SU-DHL-6 (cell line): Measurements from ENCODE around the gene ATF7.

Experiments
- H2AFZ ChIP-seq: fragments of 200-600 bp; sonication (generic); 2 replicates; pipeline ENCODE4 v1.6.1; 2014; ENCODE audit warnings: low read depth, mild to moderate bottlenecking, moderate library complexity, mixed read lengths, antibody characterized with exemption, low read length; ENCODE audit not compliant: severe bottlenecking
- H3F3A ChIP-seq: fragments of 200-600 bp; shearing (Covaris generic); 2 replicates; pipeline ENCODE4 v1.6.0; 2016; ENCODE audit warnings: antibody characterized with exemption, mild to moderate bottlenecking; ENCODE audit not compliant: insufficient read depth
- H3K27ac ChIP-seq: fragments of 200-600 bp; sonication (generic); 2 replicates; pipeline ENCODE4 v1.5.1; 2016; ENCODE audit warnings: low read depth, mild to moderate bottlenecking, low read length, moderate library complexity, mixed read lengths
- H3K27me3 ChIP-seq: fragments of 200-600 bp; sonication (generic), shearing (Covaris generic); 2 replicates; pipeline ENCODE4 v1.6.0; 2014; ENCODE audit warnings: mild to moderate bottlenecking, low read length
- H3K36me3 ChIP-seq: fragments of 200-600 bp; sonication (generic); 2 replicates; pipeline ENCODE4 v1.6.1; 2014; ENCODE audit warnings: mild to moderate bottlenecking, low read length, mixed read lengths
- H3K4me2 ChIP-seq: fragments of 300-600, 200-600 bp; shearing (Covaris generic), sonication (generic); 2 replicates; pipeline ENCODE4 v1.6.0; 2014; ENCODE audit warnings: low read length, low read depth, mild to moderate bottlenecking; ENCODE audit not compliant: poor library complexity, severe bottlenecking
- H3K4me3 ChIP-seq: fragments of 200-600 bp; sonication (generic); 2 replicates; pipeline ENCODE4 v1.5.1; 2014; ENCODE audit warnings: antibody characterized with exemption, low read length, mild to moderate bottlenecking, mixed read lengths; ENCODE audit not compliant: insufficient read depth, poor library complexity, severe bottlenecking
- H3K79me2 ChIP-seq: fragments of 200-600 bp; sonication (generic); 2 replicates; pipeline ENCODE4 v1.6.1; 2014; ENCODE audit warnings: mild to moderate bottlenecking, low read length, moderate library complexity; ENCODE audit not compliant: insufficient read depth
- H3K9ac ChIP-seq: fragments of 200-600 bp; sonication (generic); 2 replicates; pipeline ENCODE4 v1.7.0; 2014; ENCODE audit warnings: mild to moderate bottlenecking, low read length
- H3K9me2 ChIP-seq: fragments of 200-600 bp; sonication (generic); replicated peaks from 2 replicates; pipeline ENCODE4 v1.6.1; 2014; ENCODE audit warnings: low read length; ENCODE audit not compliant: insufficient read depth
- H3K9me3 ChIP-seq: fragments of 200-600 bp; sonication (generic); 2 replicates; pipeline ENCODE4 v1.6.1; 2014; ENCODE audit warnings: low read length, mixed read lengths; ENCODE audit not compliant: insufficient read depth
- H4K20me1 ChIP-seq: fragments of 200-600 bp; sonication (generic); 2 replicates; pipeline ENCODE4 v1.6.1; 2014; ENCODE audit warnings: low read depth, mild to moderate bottlenecking, antibody characterized with exemption, low read length, moderate library complexity, mixed read lengths
- EZH2phosphoT487 ChIP-seq: fragments of 200-600 bp; sonication (generic), shearing (Covaris generic); conservative IDR thresholded peaks from 2 replicates; pipeline ENCODE4 v1.6.1; 2018; ENCODE audit warnings: mild to moderate bottlenecking, antibody characterized with exemption, low read length, moderate library complexity, mixed read lengths
- TF ChIP-seq, protein P1 (sequence below): fragments of 200-600 bp; sonication (generic); IDR thresholded peaks from one replicate; pipeline ENCODE4 v1.5.1; 2017; ENCODE audit warnings: antibody characterized with exemption, mild to moderate bottlenecking, low read length, moderate library complexity; ENCODE audit not compliant: insufficient read depth, poor library complexity, severe bottlenecking

Gene ATF7

DNA sequence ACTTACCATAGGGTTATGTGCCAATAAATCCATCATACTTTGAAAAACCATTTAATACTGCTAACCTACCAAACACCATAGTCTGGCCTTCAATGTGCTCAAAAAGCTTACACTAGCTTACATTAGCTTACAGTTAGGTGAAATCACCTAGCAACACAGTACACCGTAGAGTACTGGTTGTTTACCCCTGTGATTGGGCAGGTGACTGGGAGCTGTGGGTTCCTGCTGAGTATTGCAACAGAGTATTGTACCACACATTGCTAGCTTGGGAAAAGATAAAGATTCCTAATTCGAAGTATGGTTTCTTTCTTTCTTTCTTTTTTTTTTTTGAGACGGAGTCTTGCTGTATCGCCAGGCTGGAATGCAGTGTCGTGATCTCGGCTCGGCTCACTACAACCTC is 44.1 kb upstream of the ATF7 start:
- Histone ChIP-seq H3K9me3 (no peaks in the 10 kb centered on the region), H4K20me1 (no peaks in the 10 kb centered on the region), H3K4me3 (no peak overlapping the region), H3K27ac (no peak overlapping the region), H3K79me2 (peaks cover 18% of the 10 kb centered on the region), H3K9me2 (no peaks in the 10 kb centered on the region), H3K36me3 (peaks cover 24% of the 10 kb centered on the region), H3K4me2 (no peak overlapping the region), H3F3A (no peaks in the 10 kb centered on the region), H3K27me3 (no peaks in the 10 kb centered on the region), H2AFZ (no peak overlapping the region), H3K9ac (no peak overlapping the region)
- TF ChIP-seq EZH2phosphoT487: no peak
- TF ChIP-seq, protein P1, sequence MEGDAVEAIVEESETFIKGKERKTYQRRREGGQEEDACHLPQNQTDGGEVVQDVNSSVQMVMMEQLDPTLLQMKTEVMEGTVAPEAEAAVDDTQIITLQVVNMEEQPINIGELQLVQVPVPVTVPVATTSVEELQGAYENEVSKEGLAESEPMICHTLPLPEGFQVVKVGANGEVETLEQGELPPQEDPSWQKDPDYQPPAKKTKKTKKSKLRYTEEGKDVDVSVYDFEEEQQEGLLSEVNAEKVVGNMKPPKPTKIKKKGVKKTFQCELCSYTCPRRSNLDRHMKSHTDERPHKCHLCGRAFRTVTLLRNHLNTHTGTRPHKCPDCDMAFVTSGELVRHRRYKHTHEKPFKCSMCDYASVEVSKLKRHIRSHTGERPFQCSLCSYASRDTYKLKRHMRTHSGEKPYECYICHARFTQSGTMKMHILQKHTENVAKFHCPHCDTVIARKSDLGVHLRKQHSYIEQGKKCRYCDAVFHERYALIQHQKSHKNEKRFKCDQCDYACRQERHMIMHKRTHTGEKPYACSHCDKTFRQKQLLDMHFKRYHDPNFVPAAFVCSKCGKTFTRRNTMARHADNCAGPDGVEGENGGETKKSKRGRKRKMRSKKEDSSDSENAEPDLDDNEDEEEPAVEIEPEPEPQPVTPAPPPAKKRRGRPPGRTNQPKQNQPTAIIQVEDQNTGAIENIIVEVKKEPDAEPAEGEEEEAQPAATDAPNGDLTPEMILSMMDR: no peak

DNA sequence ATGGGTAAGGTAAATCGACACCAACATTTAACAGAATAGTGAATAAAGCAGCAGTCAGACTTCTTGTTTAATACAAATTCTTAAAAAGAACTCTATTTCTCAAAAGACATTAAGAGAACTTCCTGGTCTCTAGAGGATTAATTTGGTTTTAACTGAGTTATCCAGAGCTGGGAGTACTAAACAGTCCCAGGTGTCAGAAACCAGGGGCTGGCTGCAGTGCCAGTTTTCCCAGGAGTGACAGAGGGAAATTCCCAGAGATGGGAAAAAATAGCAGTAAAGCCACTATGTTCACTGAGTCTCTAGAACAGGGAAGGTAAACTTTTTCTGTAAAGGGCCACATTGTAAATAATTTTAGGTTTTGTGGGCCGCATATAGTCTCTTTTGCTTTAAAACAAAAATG is 40.9 kb upstream of the ATF7 start:
- peaks cover 23% of the 10 kb centered on the region for H3K36me3 ChIP-seq
- peaks cover 3% of the 10 kb centered on the region; the same call in 1 of the 2 replicates for H3K79me2 ChIP-seq
- no peak overlapping the region for H3K27ac ChIP-seq
- TF ChIP-seq EZH2phosphoT487: no peak
- TF ChIP-seq, protein P1: no peak
- no peak overlapping the region for H3K4me2 ChIP-seq
- no peaks in the 10 kb centered on the region for H4K20me1 ChIP-seq
- no peaks in the 10 kb centered on the region for H3K9me2 ChIP-seq
- no peaks in the 10 kb centered on the region for H3K9me3 ChIP-seq
- no peaks in the 10 kb centered on the region for H3K27me3 ChIP-seq
- H3K4me3 ChIP-seq: no peak overlapping the region
- no peak overlapping the region for H2AFZ ChIP-seq
- H3K9ac ChIP-seq: no peak overlapping the region
- H3F3A ChIP-seq: no peaks in the 10 kb centered on the region

DNA sequence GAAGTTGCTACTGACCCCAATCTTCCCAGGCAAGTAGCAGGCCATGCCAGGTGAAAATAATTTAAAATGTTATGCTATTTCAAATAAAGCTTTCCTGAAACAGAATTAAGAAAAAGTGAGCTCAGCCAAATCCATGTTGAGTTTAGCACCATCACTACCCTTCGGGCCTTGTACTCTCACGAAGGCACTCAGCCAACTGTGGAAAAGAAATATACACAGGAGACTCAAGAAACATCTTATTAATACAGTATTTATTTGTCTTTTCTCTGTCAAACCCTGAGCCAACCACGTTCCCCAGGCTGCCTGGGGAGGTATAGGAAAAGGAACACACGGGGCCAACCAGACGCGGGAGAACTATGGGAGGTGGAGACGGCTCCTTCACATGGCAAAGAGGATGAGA is 38.8 kb upstream of the ATF7 start:
- Histone ChIP-seq H3K9ac (no peak overlapping the region), H3K27ac (no peak overlapping the region), H2AFZ (no peak overlapping the region), H3K4me2 (no peak overlapping the region), H4K20me1 (no peaks in the 10 kb centered on the region), H3K4me3 (no peak overlapping the region), H3K27me3 (no peaks in the 10 kb centered on the region), H3K9me3 (no peaks in the 10 kb centered on the region), H3F3A (no peaks in the 10 kb centered on the region), H3K79me2 (0 out of 2 replicates have a peak, but pooled peaks cover 3% of the 10 kb centered on the region), H3K36me3 (peaks cover 11% of the 10 kb centered on the region; the same call in 1 of the 2 replicates), H3K9me2 (no peaks in the 10 kb centered on the region)
- TF ChIP-seq, protein P1: no peak
- no peak for TF ChIP-seq EZH2phosphoT487
